OCI-LY1 (cell line): ENCODE data around the gene SCN4B.

Experiments used
- H2AFZ ChIP-seq: fragments of 200-600 bp; sonication (generic), shearing (Covaris generic); 2 replicates; pipeline ENCODE4 v1.6.0; 2014; ENCODE audit warnings: antibody characterized with exemption, mild to moderate bottlenecking, low read length
- H3F3A ChIP-seq: fragments of 200-600 bp; sonication (generic), shearing (Covaris generic); 2 replicates; pipeline ENCODE4 v1.6.0; 2014; ENCODE audit warnings: mild to moderate bottlenecking, antibody characterized with exemption, low read length, moderate library complexity; ENCODE audit not compliant: insufficient read depth
- H3K27ac ChIP-seq: fragments of 200-600 bp; sonication (generic); 2 replicates; pipeline ENCODE4 v1.5.1; 2014; ENCODE audit warnings: low read length, mixed run types, mild to moderate bottlenecking, low read depth; ENCODE audit not compliant: poor library complexity, severe bottlenecking
- H3K27me3 ChIP-seq: fragments of 200-600 bp; sonication (generic); 2 replicates; pipeline ENCODE4 v1.6.0; 2014; ENCODE audit warnings: antibody characterized with exemption, mild to moderate bottlenecking, low read length, moderate library complexity; ENCODE audit not compliant: insufficient read depth
- H3K36me3 ChIP-seq: fragments of 200-600 bp; sonication (generic); 2 replicates; pipeline ENCODE4 v1.6.1; 2014; ENCODE audit warnings: mild to moderate bottlenecking, antibody characterized with exemption, low read length, moderate library complexity, mixed read lengths; ENCODE audit not compliant: insufficient read depth
- H3K4me1 ChIP-seq: fragments of 200-600 bp; sonication (generic); 2 replicates; pipeline ENCODE4 v1.5.1; 2014; ENCODE audit warnings: mild to moderate bottlenecking, low read length, moderate library complexity; ENCODE audit not compliant: insufficient read depth, severe bottlenecking
- H3K4me2 ChIP-seq: fragments of 200-600 bp; sonication (generic), shearing (Covaris generic); 2 replicates; pipeline ENCODE4 v1.6.1; 2014; ENCODE audit warnings: low read length
- H3K4me3 ChIP-seq: fragments of 200-600 bp; sonication (generic); 2 replicates; pipeline ENCODE4 v1.5.1; 2014; ENCODE audit warnings: low read length, low read depth, mild to moderate bottlenecking, mixed read lengths; ENCODE audit not compliant: poor library complexity, severe bottlenecking
- H3K79me2 ChIP-seq: fragments of 200-600 bp; shearing (Covaris generic); 2 replicates; pipeline ENCODE4 v1.6.1; 2016; ENCODE audit warnings: mixed run types, low read length, mixed read lengths; ENCODE audit not compliant: insufficient read depth
- H3K9ac ChIP-seq: fragments of 200-600 bp; sonication (generic), shearing (Covaris generic); 2 replicates; pipeline ENCODE4 v1.6.1; 2014; ENCODE audit warnings: mild to moderate bottlenecking, low read length, mixed read lengths
- H3K9me2 ChIP-seq: fragments of 200-600 bp; sonication (generic), shearing (Covaris generic); 2 replicates; pipeline ENCODE4 v1.6.1; 2014; ENCODE audit warnings: low read depth, mild to moderate bottlenecking, low read length, mixed read lengths
- H3K9me3 ChIP-seq: fragments of 200-600 bp; shearing (Covaris generic); 2 replicates; pipeline ENCODE4 v1.6.1; 2014; ENCODE audit warnings: low read length, mixed read lengths
- H4K20me1 ChIP-seq: fragments of 200-600 bp; sonication (generic), shearing (Covaris generic); 2 replicates; pipeline ENCODE4 v1.6.0; 2016; ENCODE audit warnings: mild to moderate bottlenecking, low read length; ENCODE audit not compliant: insufficient read depth
- EZH2 ChIP-seq: fragments of 200-600 bp; sonication (generic), shearing (Covaris generic); IDR thresholded peaks from 2 replicates; pipeline ENCODE4 v1.8.0; 2017; ENCODE audit warnings: borderline replicate concordance, mixed run types, mild to moderate bottlenecking, antibody characterized with exemption, low read length, moderate library complexity, mixed read lengths
- TF ChIP-seq, protein P1 (sequence below): fragments of 200-600 bp; sonication (generic), shearing (Covaris generic); IDR thresholded peaks from 2 replicates; pipeline ENCODE4 v1.5.1; 2017; ENCODE audit warnings: mild to moderate bottlenecking, antibody characterized with exemption, low read length, moderate library complexity, mixed read lengths

The SCN4B gene

GRCh38 chr11:118090545-118091162 lies 62.0 kb downstream of the SCN4B start:
- Histone ChIP-seq H2AFZ (no peak overlapping the region), H3K79me2 (no peaks in the 10 kb centered on the region), H3K9me3 (no peaks in the 10 kb centered on the region), H3K4me3 (no peak overlapping the region), H3K9ac (no peak overlapping the region), H3K4me1 (no peaks in the 10 kb centered on the region), H3K27ac (no peak overlapping the region), H3K36me3 (no peaks in the 10 kb centered on the region; the same call in 1 of the 2 replicates), H3K4me2 (no peak overlapping the region), H4K20me1 (no peaks in the 10 kb centered on the region), H3K27me3 (no peaks in the 10 kb centered on the region; the same call in 1 of the 2 replicates), H3F3A (no peaks in the 10 kb centered on the region), H3K9me2 (no peaks in the 10 kb centered on the region)
- TF ChIP-seq, protein P1, sequence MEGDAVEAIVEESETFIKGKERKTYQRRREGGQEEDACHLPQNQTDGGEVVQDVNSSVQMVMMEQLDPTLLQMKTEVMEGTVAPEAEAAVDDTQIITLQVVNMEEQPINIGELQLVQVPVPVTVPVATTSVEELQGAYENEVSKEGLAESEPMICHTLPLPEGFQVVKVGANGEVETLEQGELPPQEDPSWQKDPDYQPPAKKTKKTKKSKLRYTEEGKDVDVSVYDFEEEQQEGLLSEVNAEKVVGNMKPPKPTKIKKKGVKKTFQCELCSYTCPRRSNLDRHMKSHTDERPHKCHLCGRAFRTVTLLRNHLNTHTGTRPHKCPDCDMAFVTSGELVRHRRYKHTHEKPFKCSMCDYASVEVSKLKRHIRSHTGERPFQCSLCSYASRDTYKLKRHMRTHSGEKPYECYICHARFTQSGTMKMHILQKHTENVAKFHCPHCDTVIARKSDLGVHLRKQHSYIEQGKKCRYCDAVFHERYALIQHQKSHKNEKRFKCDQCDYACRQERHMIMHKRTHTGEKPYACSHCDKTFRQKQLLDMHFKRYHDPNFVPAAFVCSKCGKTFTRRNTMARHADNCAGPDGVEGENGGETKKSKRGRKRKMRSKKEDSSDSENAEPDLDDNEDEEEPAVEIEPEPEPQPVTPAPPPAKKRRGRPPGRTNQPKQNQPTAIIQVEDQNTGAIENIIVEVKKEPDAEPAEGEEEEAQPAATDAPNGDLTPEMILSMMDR: no peak
- TF ChIP-seq EZH2: no peak

DNA sequence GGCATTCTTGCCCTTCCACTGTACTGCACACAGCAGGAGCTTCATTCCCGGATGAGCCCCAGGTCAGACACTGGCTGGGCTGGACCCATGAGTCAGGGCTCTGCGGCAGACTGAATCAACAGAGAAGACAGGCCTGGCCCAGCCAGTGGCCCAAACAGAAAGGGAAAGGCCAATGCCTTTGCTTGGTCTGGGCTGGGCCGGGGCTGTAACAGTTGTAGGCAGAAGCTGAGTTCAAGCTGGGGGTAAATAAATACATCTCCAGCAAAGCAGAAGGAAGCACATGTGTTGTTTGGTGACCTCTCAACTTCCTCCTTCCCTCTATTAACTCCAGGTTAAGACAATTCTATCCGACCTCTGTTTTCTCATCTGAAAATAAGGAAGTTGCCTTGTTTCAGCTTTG lies 64.1 kb downstream of the SCN4B start:
- H3K4me1 ChIP-seq: no peaks in the 10 kb centered on the region
- no peaks in the 10 kb centered on the region for H3K9me2 ChIP-seq
- no peaks in the 10 kb centered on the region; the same call in 1 of the 2 replicates for H3K27me3 ChIP-seq
- H2AFZ ChIP-seq: no peak overlapping the region
- no peaks in the 10 kb centered on the region for H3K9me3 ChIP-seq
- H3K36me3 ChIP-seq: no peaks in the 10 kb centered on the region; the same call in 1 of the 2 replicates
- no peak for TF ChIP-seq EZH2
- TF ChIP-seq, protein P1: no peak
- H4K20me1 ChIP-seq: no peaks in the 10 kb centered on the region
- H3K4me2 ChIP-seq: no peak overlapping the region
- H3K79me2 ChIP-seq: no peaks in the 10 kb centered on the region
- no peak overlapping the region for H3K4me3 ChIP-seq
- H3F3A ChIP-seq: no peaks in the 10 kb centered on the region
- no peak overlapping the region for H3K9ac ChIP-seq
- no peak overlapping the region for H3K27ac ChIP-seq

DNA sequence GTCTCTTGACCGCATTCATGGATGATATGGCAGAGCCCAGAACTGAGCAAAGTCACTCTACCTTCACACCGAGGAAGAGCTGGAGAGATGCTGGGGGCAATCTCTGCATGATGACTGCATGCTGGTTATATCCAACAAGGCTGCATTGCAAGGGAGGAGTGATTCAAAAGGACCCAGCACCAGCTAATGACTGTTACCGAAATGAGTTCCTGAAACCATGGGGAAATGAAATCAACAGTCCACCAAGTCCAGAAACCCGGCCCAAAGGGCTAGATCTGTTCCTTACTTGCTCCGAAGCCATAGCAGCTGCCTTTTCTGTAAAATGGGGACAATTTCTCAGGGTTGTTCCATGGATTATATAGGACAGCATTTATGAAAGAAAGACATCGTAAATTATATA lies 64.7 kb downstream of the SCN4B start:
- Histone ChIP-seq H3K27ac (no peak overlapping the region), H2AFZ (no peak overlapping the region)

More for the DNA sequence above, 64.7 kb downstream of the SCN4B start:
- TF ChIP-seq, protein P1: no peak
- TF ChIP-seq EZH2: no peak
- Histone ChIP-seq H3K9me3 (no peaks in the 10 kb centered on the region), H3F3A (no peaks in the 10 kb centered on the region), H3K4me2 (no peak overlapping the region), H3K36me3 (no peaks in the 10 kb centered on the region; the same call in 1 of the 2 replicates), H3K4me3 (no peak overlapping the region), H3K79me2 (no peaks in the 10 kb centered on the region), H4K20me1 (no peaks in the 10 kb centered on the region), H3K4me1 (no peaks in the 10 kb centered on the region), H3K27me3 (no peaks in the 10 kb centered on the region; the same call in 1 of the 2 replicates), H3K9ac (no peak overlapping the region), H3K9me2 (no peaks in the 10 kb centered on the region)
